T47D (cell line): ENCODE results near the gene CCDC194.
"Not testable (repeated sequence)": the region's sequence is repeated elsewhere in the genome, so short reads cannot be mapped to it uniquely, and the experiment has no call there.

Experiments
- DNase-seq, 2 experiments: peaks; one replicate each; pipeline versions ENCODE4 v3.0.0 to v3.0.0-alpha.2; 2011 to 2012; ENCODE audit warnings: low read depth in 1 of 2, low spot score in 1 of 2
- JUND ChIP-seq: IDR thresholded peaks from 2 replicates; pipeline ENCODE4 v1.6.1; 2012; ENCODE audit warnings: low read depth
- in situ Hi-C: cut with HindIII; loops from 2 replicates; pipeline ENCODE4 v1.10.0; 2016; ENCODE audit warnings: low sequenced_read_pairs, low pct_unique_long_range_greater_than_20kb

Gene CCDC194

DNA sequence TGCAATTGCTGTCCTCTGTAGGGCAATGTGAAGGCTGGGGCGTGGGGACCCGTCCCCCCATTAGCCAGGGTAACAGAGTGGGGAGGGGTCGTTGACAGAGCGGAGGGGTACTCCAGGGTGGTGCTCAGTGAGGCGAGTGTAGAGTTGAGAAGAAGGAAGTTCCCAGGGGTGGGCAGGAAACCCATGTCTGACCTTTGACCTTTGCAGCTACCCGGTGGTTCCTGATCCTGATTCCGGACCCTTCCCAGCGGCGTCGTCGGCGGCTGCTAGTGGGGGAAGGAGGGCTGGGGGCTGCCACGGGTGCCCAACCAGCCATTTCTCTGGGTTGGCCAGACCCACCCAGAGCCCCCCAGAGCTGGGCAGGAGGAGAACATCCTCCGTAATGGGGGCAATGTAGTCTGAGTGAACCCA, 14.8 kb downstream of the CCDC194 start:
- TF ChIP-seq JUND = no peak
- in situ Hi-C loops = no loop called here

DNA sequence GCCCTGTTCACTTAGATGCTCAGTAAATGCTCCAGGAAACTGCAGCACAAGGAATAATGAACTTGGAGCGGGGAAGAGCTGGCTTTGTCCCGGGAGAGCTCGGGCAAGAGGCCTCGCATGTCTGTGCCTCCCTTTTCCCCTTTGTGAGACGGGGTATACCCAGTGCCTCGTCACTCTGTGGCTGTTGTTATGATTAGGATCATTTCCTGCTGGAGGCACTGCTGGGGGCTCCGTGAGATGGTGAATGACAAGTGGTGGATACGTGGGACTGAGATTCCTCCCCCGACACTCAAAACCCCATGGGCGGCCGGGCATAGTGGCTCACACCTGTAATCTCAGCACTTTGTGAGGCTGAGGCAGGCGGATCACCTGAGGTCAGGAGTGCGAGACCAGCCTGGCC, 15.7 kb downstream of the CCDC194 start:
- in situ Hi-C loops = no loop called here
- no peak for DNase-seq
- no peak for TF ChIP-seq JUND

More for the DNA sequence above, 14.8 kb downstream of the CCDC194 start:
- no peak for DNase-seq

DNA sequence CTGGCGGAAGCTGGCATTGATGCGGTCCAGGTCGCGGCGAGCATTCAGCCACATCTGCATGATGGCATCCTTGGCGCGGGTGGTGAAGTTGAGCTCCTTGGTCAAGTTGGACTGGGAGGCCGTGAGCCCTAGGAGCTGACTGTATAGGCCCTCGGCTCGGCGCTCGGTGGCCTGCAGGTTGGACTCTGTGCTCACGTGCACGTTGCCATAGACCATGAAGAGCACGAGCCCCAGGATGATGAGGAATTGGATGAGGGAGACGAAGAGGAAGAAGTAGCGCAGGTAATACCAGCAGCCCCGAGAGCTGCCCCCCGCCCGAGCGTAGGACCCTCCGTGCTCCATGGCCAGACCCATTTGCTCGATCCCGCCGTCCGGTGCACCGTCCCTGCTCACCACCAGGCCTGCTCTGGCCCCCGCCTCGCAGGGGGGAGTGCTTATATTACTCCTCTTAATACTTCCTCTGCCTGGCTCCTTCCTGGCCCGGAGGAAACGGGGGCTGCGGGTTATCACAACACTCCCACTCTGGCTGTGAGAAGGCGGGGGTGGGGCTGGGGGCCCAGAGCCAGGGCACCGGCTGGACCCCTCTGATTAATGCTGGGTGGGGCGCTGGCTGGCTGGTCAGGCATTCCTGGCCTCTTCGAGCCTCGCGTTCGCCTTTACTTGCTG, 16.9 kb downstream of the CCDC194 start, which contains the start of gene PLVAP:
TSS of gene PLVAP (minus strand) at position 408 of the 666 bp plus-strand sequence. CDS start at position 354, 54 bp downstream.
- no peak for DNase-seq
- no peak for TF ChIP-seq JUND
- in situ Hi-C loops = no loop called here

DNA sequence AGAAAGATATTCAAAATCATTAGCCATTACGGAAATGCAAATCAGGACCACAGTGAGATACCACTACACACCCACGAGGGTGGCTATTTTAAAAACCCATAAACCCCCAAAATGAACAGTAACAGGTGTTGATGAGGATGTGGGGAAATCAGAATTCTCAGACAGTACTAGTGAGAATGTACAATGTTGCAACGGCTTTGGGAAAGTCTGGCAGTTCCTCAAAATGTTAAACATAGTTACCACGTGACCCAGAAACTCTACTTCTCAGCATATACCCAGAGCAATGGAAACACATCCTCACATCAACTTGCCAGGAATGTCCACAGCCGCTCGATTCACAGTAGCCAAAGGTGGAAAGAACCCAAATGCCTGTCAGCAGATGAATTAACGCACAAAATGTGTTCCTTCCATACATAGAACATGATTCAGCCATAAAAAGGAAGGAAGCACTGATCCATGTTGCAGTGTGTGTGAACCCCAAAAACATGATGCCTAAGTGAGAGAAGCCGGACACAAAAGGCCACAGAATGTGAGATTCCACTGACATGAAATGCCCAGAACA, 23.9 kb downstream of the CCDC194 start:
- no peak for DNase-seq
- in situ Hi-C loops = no loop called here
- no peak for TF ChIP-seq JUND

DNA sequence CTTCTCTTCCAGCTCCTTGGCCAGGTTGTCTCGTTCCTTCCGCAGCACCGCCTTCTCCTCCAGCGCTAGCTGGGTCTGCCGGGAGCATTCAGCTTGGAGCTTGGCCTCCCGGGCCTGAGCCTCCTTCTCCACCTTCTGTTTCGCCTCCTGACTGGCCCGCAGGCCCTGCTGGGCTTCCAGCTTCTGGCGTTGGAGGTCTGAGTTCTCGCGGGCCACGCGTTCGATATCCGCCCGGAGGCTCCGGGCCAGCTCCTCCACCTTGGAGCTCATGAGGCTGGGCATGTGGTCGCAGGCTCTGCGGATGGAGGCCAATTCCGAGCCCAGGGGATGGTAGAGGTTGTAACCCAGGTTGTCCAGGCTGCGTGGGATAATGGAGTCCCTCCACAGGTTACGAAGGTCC, 28.6 kb downstream of the CCDC194 start:
- DNase-seq = no peak
- TF ChIP-seq JUND = no peak
- in situ Hi-C loops = no loop called here

DNA sequence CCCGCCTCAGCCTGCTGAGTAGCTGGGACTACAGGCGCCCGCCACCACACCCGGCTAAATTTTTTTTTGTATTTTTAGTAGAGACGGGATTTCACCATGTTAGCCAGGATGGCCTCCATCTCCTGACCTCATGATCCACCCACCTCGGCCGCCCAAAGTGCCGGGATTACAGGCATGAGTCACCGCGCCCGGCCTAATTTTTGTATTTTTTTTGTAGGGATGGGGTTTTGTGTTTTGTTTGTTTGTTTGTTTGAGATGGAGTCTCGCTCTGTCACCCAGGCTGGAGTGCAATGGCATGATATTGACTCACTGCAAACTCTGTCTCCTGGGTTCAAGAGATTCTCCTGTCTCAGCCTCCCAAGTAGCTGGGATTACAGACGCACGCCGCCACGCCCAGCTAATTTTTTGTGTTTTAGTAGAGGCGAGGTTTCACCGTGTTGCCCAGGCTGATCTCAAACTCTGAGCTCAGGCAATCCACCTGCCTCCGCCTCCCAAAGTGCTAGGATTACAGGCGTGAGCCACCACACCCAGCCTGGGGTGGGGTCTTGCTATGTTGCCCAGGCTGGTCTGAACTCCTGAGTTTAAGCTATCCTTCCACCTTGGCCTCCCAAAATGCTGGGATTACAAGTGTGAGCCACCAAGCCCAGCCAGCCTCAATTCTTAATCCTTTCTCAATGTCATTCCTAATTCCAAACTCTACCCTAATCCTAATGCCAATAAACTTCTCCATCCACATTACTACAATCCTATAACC, 30.0 kb downstream of the CCDC194 start:
- in situ Hi-C loops, DNase-seq: not testable (repeated sequence)

DNA sequence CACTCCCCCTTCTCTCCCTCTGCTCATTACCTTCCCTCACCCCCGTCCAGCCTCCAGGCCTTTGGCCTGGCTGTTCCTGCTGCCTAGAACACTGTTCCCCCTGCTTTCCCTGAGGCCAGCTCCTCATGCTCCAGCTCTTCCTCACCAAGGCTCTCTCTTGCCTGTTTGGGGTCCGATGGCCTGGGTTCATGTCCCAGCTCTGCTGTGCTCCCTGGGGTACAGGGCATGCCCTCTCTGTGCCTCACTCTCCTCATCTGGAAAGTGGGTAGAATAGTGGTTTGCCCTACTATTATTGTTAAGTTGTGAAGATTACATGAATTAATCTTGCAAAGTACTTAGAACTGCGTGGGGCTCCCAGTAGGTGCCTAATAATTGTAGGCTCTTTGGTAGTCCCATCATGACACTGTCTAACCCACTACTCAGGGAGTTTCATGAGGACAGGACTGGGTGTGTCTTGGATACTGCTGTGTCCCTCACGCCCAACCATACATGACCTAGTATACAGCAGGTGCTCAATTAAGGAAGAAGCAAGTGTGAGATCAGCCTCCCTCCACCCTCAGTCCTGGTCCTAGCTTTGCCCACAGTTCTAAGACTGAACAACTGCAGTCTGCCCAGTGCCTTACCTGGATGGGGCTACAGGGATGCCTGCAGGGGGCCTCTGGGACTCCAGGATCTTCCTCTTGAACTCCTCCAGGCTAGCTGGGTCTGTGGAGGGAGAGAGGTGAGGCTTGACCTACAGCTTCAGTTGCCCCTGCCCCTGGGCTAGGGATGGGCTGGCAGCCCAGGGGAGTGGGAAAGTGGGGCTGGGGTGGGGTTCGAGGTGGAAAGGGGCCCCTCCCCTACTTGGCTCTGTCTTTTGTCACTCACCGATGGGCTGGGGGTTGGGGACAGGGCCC, 33.8 kb downstream of the CCDC194 start:
- TF ChIP-seq JUND = no peak
- DNase-seq = no peak
- in situ Hi-C loops = no loop called here

DNA sequence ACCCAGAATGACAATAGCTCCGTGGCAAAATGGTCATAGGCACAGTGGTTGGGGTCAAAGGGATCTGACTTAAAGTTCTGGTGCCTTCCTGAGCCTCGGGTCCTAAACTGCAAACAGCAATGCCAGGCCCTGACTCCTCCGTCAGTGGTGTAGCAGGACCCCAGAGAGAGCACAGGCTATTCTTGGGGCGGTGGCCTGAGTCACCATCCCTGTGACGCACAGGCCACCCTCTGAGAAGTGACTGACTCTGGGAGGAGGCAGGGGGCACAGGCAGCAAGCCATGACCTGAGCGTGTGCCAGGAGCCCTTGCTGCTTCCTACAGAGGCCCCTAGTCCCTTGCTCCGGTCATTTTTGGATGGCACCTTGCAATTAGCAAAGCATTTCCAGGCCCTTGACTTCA, 35.6 kb downstream of the CCDC194 start:
- TF ChIP-seq JUND = no peak
- in situ Hi-C loops = no loop called here
- DNase-seq = no peak

DNA sequence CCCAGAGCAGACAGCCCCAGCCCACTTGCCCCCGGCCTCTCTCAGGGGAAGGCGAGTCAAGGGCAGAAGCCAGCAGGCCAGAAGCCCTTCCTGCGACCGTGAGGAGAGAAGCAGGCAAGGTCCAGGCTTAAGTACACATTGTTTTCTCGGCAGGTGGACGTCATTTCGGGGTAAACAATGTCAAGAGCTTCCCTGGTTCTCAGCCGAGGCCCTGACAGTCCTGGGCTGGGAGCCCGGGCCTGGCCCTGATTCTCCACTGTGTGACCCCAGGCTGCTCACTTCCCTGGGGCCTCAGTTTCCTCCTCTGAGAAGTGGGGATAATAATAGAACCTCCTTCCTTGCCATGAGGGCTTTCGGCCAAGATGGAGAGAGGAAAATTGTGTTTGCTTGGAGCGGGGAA, 36.3 kb downstream of the CCDC194 start:
- in situ Hi-C loops = no loop called here
- no peak for DNase-seq
- no peak for TF ChIP-seq JUND

DNA sequence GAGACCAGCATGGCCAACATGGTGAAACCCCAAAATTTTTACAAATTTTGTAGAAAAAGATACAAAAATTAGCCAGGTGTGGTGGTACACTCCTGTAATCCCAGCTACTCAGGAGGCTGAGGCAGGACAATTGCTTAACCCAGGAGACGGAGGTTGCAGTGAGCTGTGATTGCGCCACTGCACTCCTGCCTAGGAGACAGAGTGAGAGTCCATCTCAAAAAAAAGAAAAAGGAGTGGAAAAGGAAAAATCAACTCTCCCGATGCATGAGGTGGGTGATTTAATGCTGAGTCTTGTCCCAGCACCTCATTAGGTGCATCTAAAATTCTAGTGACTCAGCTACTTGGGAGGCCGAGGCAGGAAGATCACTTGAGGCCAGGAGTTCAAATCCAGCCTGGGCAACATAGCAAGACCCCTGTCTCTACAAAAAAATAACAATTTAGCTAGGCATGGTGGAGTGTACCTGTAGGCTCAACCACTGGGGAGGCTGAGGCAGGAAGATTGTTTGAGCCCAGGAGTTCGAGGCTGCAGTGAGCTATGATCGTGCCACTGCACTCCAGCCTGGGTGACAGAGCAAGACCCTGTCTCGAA, 36.8 kb downstream of the CCDC194 start:
- in situ Hi-C loops = no loop called here
- no peak for DNase-seq
- TF ChIP-seq JUND = no peak

DNA sequence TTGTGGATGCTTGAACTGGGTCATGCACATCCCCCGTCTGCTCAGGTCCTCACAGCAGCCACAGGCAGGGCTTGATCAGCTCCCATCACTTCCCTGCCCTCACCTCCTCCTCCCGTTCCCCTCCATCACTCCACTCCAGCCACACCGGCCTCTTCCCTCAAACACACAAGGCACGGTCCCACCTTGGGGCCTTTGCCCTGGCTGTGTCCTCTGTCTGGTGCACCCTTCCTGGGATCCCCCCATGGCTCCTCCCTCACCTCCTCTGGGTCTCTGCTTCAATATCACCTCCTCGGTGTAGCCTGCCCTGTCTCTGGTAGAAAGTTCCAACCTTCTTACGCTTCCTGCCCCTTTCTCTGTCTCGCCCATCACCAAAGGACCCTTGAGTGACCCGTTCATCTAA, 40.6 kb downstream of the CCDC194 start:
- in situ Hi-C loops = no loop called here
- no peak for TF ChIP-seq JUND
- no peak for DNase-seq

DNA sequence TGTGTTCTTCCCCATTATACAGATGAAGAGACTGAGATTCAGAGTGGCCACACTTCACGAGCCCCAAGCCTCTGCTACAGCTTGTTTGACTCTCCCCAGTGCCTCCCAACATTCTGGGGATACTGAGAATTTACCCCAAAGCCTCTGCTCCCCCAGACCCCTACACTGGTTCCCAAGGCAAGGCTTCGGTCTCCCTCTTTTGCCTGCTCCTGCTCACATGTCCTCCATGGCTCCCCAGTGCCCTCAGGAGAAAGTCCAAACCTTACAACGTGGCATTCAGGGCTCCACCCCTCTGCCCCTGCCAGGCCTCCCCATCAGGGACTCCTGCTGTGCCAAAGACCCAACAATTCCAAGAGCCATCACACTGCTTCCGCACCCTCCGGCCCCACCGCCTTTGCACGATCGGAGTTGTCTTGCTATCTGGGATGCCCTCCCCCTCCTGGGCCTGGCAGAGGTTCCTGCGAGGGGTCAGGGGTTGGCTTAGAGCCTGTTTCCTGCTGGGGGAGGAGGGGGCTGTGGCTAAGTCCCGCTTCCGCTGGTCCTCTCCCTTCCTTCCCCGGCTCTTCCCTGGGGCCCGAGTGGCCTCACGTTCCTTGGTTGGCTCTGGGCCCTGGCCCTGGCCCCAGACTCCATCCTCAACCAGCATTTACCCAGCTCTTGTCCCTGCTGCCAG, 41.3 kb downstream of the CCDC194 start:
- no peak for DNase-seq
- no peak for TF ChIP-seq JUND
- in situ Hi-C loops = no loop called here
